ENCODE data around the gene TH. TPM values are rescaled to one million over a fixed set of nuclear protein-coding genes. Genes with fewer than 3 reads are reported as not detected.
A peak's percentile ranks its signal among the peaks of the same experiment; 100 is the strongest.

Gene TH
- polyA plus RNA-seq, 3 donors: not detected

- H3K9ac ChIP-seq (ENCODE audit: insufficient read depth, low read length, poor library complexity, severe bottlenecking): no peak overlapping the region
- H4K20me1 ChIP-seq (ENCODE audit: insufficient read depth, low read length): no peaks in the 10 kb centered on the region
- peaks cover 0 to 14% (median 2%) of the 10 kb centered on the region in 7 donors for H3K9me3 Mint-ChIP-seq
- H3K4me1 Mint-ChIP-seq: peaks cover 5% of the 10 kb centered on the region
- H3K4me2 ChIP-seq (replicated peaks; ENCODE audit: extremely low read depth, low read length, poor library complexity, severe bottlenecking): no peak overlapping the region
- TF ChIP-seq, protein P1, sequence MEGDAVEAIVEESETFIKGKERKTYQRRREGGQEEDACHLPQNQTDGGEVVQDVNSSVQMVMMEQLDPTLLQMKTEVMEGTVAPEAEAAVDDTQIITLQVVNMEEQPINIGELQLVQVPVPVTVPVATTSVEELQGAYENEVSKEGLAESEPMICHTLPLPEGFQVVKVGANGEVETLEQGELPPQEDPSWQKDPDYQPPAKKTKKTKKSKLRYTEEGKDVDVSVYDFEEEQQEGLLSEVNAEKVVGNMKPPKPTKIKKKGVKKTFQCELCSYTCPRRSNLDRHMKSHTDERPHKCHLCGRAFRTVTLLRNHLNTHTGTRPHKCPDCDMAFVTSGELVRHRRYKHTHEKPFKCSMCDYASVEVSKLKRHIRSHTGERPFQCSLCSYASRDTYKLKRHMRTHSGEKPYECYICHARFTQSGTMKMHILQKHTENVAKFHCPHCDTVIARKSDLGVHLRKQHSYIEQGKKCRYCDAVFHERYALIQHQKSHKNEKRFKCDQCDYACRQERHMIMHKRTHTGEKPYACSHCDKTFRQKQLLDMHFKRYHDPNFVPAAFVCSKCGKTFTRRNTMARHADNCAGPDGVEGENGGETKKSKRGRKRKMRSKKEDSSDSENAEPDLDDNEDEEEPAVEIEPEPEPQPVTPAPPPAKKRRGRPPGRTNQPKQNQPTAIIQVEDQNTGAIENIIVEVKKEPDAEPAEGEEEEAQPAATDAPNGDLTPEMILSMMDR (IDR thresholded peaks at IDR 0.05): no peak
- H3K4me3 ChIP-seq (replicated peaks in 1 of 3; ENCODE audit: low read depth in 2 of 3, low read length in 3 of 3): no peak overlapping the region
- H3K36me3 ChIP-seq (replicated peaks in 1 of 2; ENCODE audit: control insufficient read depth in 1 of 2, insufficient read depth in 2 of 2, low read length in 2 of 2): no peaks in the 10 kb centered on the region
- intact Hi-C loops (cut with micrococcal nuclease): no loop called here
- no peaks in the 10 kb centered on the region for H3K4me1 ChIP-seq (ENCODE audit: control insufficient read depth in 1 of 2, insufficient read depth in 2 of 2, low read length in 2 of 2)
- no peak overlapping the region for H3K27ac Mint-ChIP-seq
- H3K27me3 Mint-ChIP-seq (ENCODE audit: low read depth in 3 of 3): peaks cover 71 to 93% (median 79%) of the 10 kb centered on the region in 3 donors
- H3K4me3 Mint-ChIP-seq: peak overlapping the region in 1 of 2 donors; percentile 71
- H3K79me2 ChIP-seq (ENCODE audit: insufficient read depth, low read length): no peaks in the 10 kb centered on the region
- H3K36me3 Mint-ChIP-seq: no peaks in the 10 kb centered on the region
- no peak overlapping the region for H2AFZ ChIP-seq (ENCODE audit: insufficient read depth, low read depth, low read length, poor library complexity, severe bottlenecking)
- H3K27me3 ChIP-seq (ENCODE audit: control insufficient read depth in 2 of 2, insufficient read depth in 2 of 2, low read length in 2 of 2): peaks cover 40 to 84% of the 10 kb centered on the region in 2 donors
- WGBS (ENCODE audit: insufficient coverage): 4% methylated on average over 53 of the region's 57 CpGs
- H3K27ac ChIP-seq (ENCODE audit: low read depth in 1 of 2, low read length in 2 of 2): no peak overlapping the region
- H3K9me3 ChIP-seq (replicated peaks in 1 of 2; ENCODE audit: control insufficient read depth in 1 of 2, insufficient read depth in 1 of 2, low read length in 2 of 2): peaks cover 0 to 24% of the 10 kb centered on the region in 2 donors
- no peak for DNase-seq
Measured at GRCh38 chr11:2139621-2140337, 31.8 kb downstream of the TH start.

GRCh38 chr11:2139123-2139521, 32.5 kb downstream of the TH start, which contains the start of gene IGF2:
TSS of gene IGF2 (minus strand) at chr11:2139389. CDS start at chr11:2135523, 3,866 bp downstream.
- Mint-ChIP-seq H3K4me1 (peaks cover 5% of the 10 kb centered on the region), H3K27me3 (ENCODE audit: low read depth in 3 of 3) (peaks cover 66 to 91% (median 74%) of the 10 kb centered on the region in 3 donors), H3K27ac (no peak within 1 kb of the TSS), H3K9me3 (peaks cover 0 to 14% (median 2%) of the 10 kb centered on the region in 7 donors), H3K36me3 (no peaks in the 10 kb centered on the region), H3K4me3 (peak within 1 kb of the TSS in 1 of 2 donors; percentile 71)
- no peaks in the 10 kb centered on the region for H4K20me1 ChIP-seq (ENCODE audit: insufficient read depth, low read length)
- no peak within 1 kb of the TSS for H3K9ac ChIP-seq (ENCODE audit: insufficient read depth, low read length, poor library complexity, severe bottlenecking)
- no peak for DNase-seq
- H3K27me3 ChIP-seq (ENCODE audit: control insufficient read depth in 2 of 2, insufficient read depth in 2 of 2, low read length in 2 of 2): peaks cover 40 to 86% of the 10 kb centered on the region in 2 donors
- no peaks in the 10 kb centered on the region for H3K36me3 ChIP-seq (replicated peaks in 1 of 2; ENCODE audit: control insufficient read depth in 1 of 2, insufficient read depth in 2 of 2, low read length in 2 of 2)
- no peaks in the 10 kb centered on the region for H3K4me1 ChIP-seq (ENCODE audit: control insufficient read depth in 1 of 2, insufficient read depth in 2 of 2, low read length in 2 of 2)
- H3K79me2 ChIP-seq (ENCODE audit: insufficient read depth, low read length): no peaks in the 10 kb centered on the region
- no peak within 1 kb of the TSS for H3K4me2 ChIP-seq (replicated peaks; ENCODE audit: extremely low read depth, low read length, poor library complexity, severe bottlenecking)
- no peak within 1 kb of the TSS for H2AFZ ChIP-seq (ENCODE audit: insufficient read depth, low read depth, low read length, poor library complexity, severe bottlenecking)
- no peak within 1 kb of the TSS for H3K4me3 ChIP-seq (replicated peaks in 1 of 3; ENCODE audit: low read depth in 2 of 3, low read length in 3 of 3)
- TF ChIP-seq, protein P1 (IDR thresholded peaks at IDR 0.05): no peak
- peaks cover 0 to 24% of the 10 kb centered on the region in 2 donors for H3K9me3 ChIP-seq (replicated peaks in 1 of 2; ENCODE audit: control insufficient read depth in 1 of 2, insufficient read depth in 1 of 2, low read length in 2 of 2)
- 1% methylated on average over 50 of the region's 62 CpGs for WGBS (ENCODE audit: insufficient coverage)
- H3K27ac ChIP-seq (ENCODE audit: low read depth in 1 of 2, low read length in 2 of 2): no peak within 1 kb of the TSS
- intact Hi-C loops (cut with micrococcal nuclease): no loop called here
